Kidney (tissue), 14 donors: ENCODE results near the gene STAMBP. TPM values are rescaled to one million over a fixed set of nuclear protein-coding genes. Genes with fewer than 3 reads are reported as not detected.

ENCODE experiments used
- DNase-seq, 5 donors: peaks; one replicate each; pipeline ENCODE4 v3.0.0-alpha.2; 2013 to 2020
- FAIRE-seq: peaks from 2 replicates; lab custom pipeline; 2012; peaks lifted over from hg19 to GRCh38; lab: Jason Lieb, UNC
- H3K27ac ChIP-seq, 2 donors: one replicate each; pipeline ENCODE4 v1.7.0; 2013; ENCODE audit warnings: low read depth in 2 of 2, low read length in 2 of 2, inconsistent platforms in 1 of 2
- H3K27me3 ChIP-seq: one replicate; pipeline ENCODE4 v1.7.1; 2013; ENCODE audit warnings: low read length, inconsistent platforms; ENCODE audit not compliant: control insufficient read depth, insufficient read depth
- H3K36me3 ChIP-seq, 3 donors: one replicate each; pipeline versions ENCODE4 v1.7.0 to v1.7.1; 2013; ENCODE audit warnings: low read length in 3 of 3, control low read depth in 1 of 3, inconsistent platforms in 1 of 3; ENCODE audit not compliant: insufficient read depth in 3 of 3, control insufficient read depth in 2 of 3
- H3K4me1 ChIP-seq, 3 donors: one replicate each; pipeline versions ENCODE4 v1.7.0 to v1.7.1; 2013; ENCODE audit warnings: low read length in 3 of 3, inconsistent platforms in 1 of 3, low read depth in 1 of 3; ENCODE audit not compliant: control insufficient read depth in 2 of 3, insufficient read depth in 2 of 3
- H3K4me3 ChIP-seq, 3 donors: one replicate each; pipeline versions ENCODE4 v1.7.0 to v1.8.1; 2013; ENCODE audit warnings: low read length in 3 of 3, control low read depth in 1 of 3, inconsistent platforms in 1 of 3
- H3K9ac ChIP-seq, 3 donors: one replicate each; pipeline versions ENCODE4 v1.7.0 to v1.7.1; 2013; ENCODE audit warnings: low read length in 3 of 3, control low read depth in 1 of 3, inconsistent platforms in 1 of 3
- H3K9me3 ChIP-seq, 3 donors: one replicate each; pipeline versions ENCODE4 v1.7.0 to v1.7.1; 2013; ENCODE audit warnings: low read length in 3 of 3, control low read depth in 1 of 3, inconsistent platforms in 1 of 3; ENCODE audit not compliant: control insufficient read depth in 2 of 3, insufficient read depth in 1 of 3
- CTCF ChIP-seq: IDR thresholded peaks from 3 replicates; pipeline ENCODE4 v1.5.1; 2012; ENCODE audit warnings: mild to moderate bottlenecking, moderate library complexity, borderline replicate concordance; ENCODE audit not compliant: insufficient read depth; ENCODE audit errors: extremely low read depth
- intact Hi-C: fragments of 100-400 bp; cut with DNase I; formaldehyde crosslinking; loops from one replicate; pipeline ENCODE4 v1.11.1; 2022
- polyA plus RNA-seq: library from polyadenylated mRNA; stranded (reverse); fragments of 350-450 nt; fragmentation: Illumina TruSeq; extraction: RNeasy Lipid Tissue Mini Kit (QIAGEN cat#74804); gene quantifications from one replicate; pipeline ENCODE4 v1.2.3, GENCODE V29; 2014; ENCODE audit warnings: low read depth, low replicate concordance; ENCODE audit not compliant: insufficient read depth
- total RNA-seq: library from RNA; stranded (reverse); fragmentation: NEBNext Ultra II Directional; extraction: Animal tissue kit (Norgen Biotek cat#: 25700); gene quantifications from one replicate; pipeline ENCODE4 v1.2.1, GENCODE V29; 2021
- donor health status: control.
- donor health status: control.
- donor health status: control.
- donor health status: control.
- donor health status: control.
- donor health status: DM: yes; HTN: yes; CAD: no.
- donor health status: Normal renal cell carcinoma (clear cell type).

The STAMBP gene
- total and polyA plus RNA-seq, 2 donors from 2014 or later: 34.8 to 58.9 TPM

GRCh38 chr2:73894475-73894850 lies 65.7 kb downstream of the STAMBP start:
- intact Hi-C loops: no loop called here
- H3K4me3 ChIP-seq: no peak overlapping the region
- H3K27me3 ChIP-seq: no peaks in the 10 kb centered on the region
- H3K27ac ChIP-seq: no peak overlapping the region
- H3K9me3 ChIP-seq: no peaks in the 10 kb centered on the region
- TF ChIP-seq CTCF: no peak
- H3K9ac ChIP-seq: no peak overlapping the region
- DNase-seq (no peak), FAIRE-seq (no peak)
- H3K4me1 ChIP-seq: no peaks in the 10 kb centered on the region
- no peaks in the 10 kb centered on the region for H3K36me3 ChIP-seq

GRCh38 chr2:73894877-73895276 lies 66.1 kb downstream of the STAMBP start:
- Histone ChIP-seq H3K27me3 (no peaks in the 10 kb centered on the region), H3K4me1 (no peaks in the 10 kb centered on the region), H3K27ac (no peak overlapping the region), H3K4me3 (no peak overlapping the region), H3K9me3 (no peaks in the 10 kb centered on the region), H3K36me3 (no peaks in the 10 kb centered on the region), H3K9ac (no peak overlapping the region)
- FAIRE-seq (no peak), DNase-seq (no peak)
- intact Hi-C loops: no loop called here
- TF ChIP-seq CTCF: no peak

- no peak for TF ChIP-seq CTCF
- Histone ChIP-seq H3K27me3 (no peaks in the 10 kb centered on the region), H3K27ac (no peak overlapping the region), H3K9ac (no peak overlapping the region), H3K9me3 (no peaks in the 10 kb centered on the region), H3K36me3 (no peaks in the 10 kb centered on the region), H3K4me1 (no peaks in the 10 kb centered on the region), H3K4me3 (no peak overlapping the region)
- intact Hi-C loops: no loop called here
- DNase-seq: no peak
- no peak for FAIRE-seq
These were observed 66.7 kb downstream of the STAMBP start for GRCh38 chr2:73895473-73895872.
